ENCODE measurements around the gene SSRP1. TPM values are rescaled to one million over a fixed set of nuclear protein-coding genes. Genes with fewer than 3 reads are reported as not detected.

The SSRP1 gene
- total and polyA plus RNA-seq, 12 donors = 22.6 to 73.2 (median 35.4) TPM

DNA sequence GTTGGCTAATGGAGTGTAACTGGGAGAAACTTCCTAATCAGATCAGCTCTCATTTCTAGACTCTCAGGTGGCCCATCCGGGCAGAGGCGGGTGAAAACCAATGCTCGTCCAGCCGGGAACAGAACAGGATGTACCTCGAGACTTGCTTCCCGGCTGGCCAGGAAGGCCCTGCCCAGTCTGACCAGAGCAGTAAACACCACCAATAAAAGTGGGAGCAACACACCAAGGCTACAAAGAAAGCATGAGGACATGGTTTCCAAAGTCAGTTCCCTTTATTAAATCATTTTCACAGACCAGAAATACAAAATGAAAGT, 10.0 kb downstream of the SSRP1 start:
- Histone ChIP-seq H3K27ac (peak overlapping the region; percentile 86 to 96 (median 92)), H3K27me3 (no peaks in the 10 kb centered on the region), H3K4me3 (peak overlapping the region in 9 of 10 donors; percentile 65 to 80 (median 73)), H3K36me3 (peaks cover 4 to 50% (median 42%) of the 10 kb centered on the region in 9 donors), H3K9me3 (no peaks in the 10 kb centered on the region), H3K4me1 (peaks cover 6 to 56% (median 43%) of the 10 kb centered on the region in 9 donors)
- 9 to 11% methylated on average over 6 of the region's 6 CpGs for WGBS, 2 donors
- peak; percentile 52 for DNase-seq
- TF ChIP-seq, protein P1, sequence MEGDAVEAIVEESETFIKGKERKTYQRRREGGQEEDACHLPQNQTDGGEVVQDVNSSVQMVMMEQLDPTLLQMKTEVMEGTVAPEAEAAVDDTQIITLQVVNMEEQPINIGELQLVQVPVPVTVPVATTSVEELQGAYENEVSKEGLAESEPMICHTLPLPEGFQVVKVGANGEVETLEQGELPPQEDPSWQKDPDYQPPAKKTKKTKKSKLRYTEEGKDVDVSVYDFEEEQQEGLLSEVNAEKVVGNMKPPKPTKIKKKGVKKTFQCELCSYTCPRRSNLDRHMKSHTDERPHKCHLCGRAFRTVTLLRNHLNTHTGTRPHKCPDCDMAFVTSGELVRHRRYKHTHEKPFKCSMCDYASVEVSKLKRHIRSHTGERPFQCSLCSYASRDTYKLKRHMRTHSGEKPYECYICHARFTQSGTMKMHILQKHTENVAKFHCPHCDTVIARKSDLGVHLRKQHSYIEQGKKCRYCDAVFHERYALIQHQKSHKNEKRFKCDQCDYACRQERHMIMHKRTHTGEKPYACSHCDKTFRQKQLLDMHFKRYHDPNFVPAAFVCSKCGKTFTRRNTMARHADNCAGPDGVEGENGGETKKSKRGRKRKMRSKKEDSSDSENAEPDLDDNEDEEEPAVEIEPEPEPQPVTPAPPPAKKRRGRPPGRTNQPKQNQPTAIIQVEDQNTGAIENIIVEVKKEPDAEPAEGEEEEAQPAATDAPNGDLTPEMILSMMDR (IDR thresholded peaks at IDR 0.05) = no peak
- intact Hi-C loops (cut with DNase I) = no loop called here
- ATAC-seq = peak in 7 of 8 donors; percentile 3 to 61 (median 38)

DNA sequence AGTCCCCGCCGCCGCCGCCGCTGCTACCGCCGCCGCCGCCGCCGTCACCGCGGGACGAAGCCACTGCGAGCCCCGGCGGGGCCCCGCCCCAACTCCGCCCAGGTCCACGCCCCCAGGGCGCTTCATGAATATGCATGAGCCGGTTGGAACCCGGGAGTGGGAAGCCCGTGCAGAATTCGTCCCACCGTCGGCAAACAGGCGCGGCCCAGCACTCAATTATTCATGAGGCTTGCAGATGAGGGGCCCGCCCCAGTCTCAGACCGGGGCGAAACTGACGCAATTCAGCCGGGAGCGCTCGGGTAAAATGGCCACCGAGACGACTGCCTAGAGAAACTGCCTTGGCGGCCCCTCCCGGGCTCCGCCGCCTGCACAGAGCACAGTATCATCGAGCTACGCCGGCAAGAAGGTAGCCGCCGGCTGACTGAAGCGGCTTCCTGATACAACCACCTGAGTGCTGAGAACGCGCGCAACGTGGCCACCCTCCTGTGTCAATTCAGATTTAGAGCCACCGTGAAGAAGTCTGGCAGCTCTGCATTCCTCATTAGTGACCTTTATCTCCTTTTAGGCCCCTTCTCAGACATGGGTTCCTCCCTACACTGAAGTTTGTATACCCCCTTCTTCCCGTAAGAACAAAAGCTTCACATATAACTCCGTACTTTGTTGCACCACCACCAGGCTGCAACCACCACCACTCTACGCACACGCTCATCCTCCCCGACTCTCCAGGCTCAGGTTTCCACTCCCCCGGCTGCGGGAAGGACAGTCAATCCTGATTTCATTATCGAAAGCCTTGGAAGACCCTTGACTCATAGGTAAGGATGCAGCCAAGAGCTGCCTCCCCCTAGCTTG, 10.6 kb downstream of the SSRP1 start, which contains the start of gene TNKS1BP1:
TSS of gene TNKS1BP1 (minus strand) at position 67 of the 849 bp plus-strand sequence. CDS start 3,067 bp downstream, outside the sequence.
- intact Hi-C loops (cut with DNase I) = loop anchor here in 1 of 10 donors (5.0 kb wide), 1 partner anchor 48 kb away; no protein-coding TSS in a partner anchor
- Histone ChIP-seq H3K27ac (peak within 1 kb of the TSS; percentile 86 to 96 (median 92)), H3K4me3 (peak within 1 kb of the TSS; percentile 65 to 80 (median 71)), H3K27me3 (no peaks in the 10 kb centered on the region), H3K36me3 (peaks cover 4 to 50% (median 39%) of the 10 kb centered on the region in 9 donors), H3K9me3 (no peaks in the 10 kb centered on the region), H3K4me1 (peaks cover 8 to 62% (median 49%) of the 10 kb centered on the region in 9 donors)
- WGBS, 2 donors = 1% methylated on average over 61 of the region's 61 CpGs
- TF ChIP-seq, protein P1 (IDR thresholded peaks at IDR 0.05) = no peak
- DNase-seq = peak; percentile 96 to 98
- peak; percentile 85 to 92 (median 88) for ATAC-seq

DNA sequence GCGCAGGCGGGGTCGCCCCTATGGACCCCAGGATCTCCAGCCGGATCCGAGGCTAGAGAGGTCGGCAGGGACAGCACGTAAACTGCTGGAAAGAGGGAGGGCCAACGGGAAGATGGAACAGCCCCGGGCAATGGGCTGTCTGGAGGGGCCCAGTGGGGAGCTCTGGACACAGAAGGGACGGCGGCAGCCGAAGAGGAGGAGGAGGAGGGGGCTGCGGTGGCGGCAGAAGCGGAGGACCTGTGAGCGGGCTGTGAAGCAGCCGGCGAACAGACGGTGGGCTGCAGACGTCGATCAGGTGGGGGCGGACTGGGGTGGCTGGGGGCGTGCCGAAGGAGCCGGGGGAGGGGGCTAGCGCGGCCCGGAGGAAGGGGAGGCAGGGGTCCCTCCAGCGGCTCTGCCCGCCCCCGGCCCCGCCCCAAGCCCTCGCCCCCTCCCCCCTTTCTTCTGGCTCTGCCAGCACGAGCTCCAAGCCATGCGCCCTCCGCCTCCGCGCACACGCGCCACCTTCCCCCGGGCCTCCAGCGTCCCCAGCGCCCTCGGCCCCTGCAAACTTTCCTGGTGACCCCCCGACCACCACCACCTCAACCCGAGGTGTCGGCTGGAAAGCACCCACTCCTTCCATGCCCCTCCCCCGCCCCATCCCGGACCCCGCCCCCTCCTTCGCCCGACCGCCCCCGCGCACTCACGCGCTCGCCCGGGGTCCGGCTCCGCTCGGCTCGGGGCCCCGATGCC, 11.4 kb downstream of the SSRP1 start:
- Histone ChIP-seq H3K27me3 (no peaks in the 10 kb centered on the region), H3K36me3 (peaks cover 0 to 50% (median 33%) of the 10 kb centered on the region in 9 donors), H3K4me3 (peak overlapping the region; percentile 65 to 80 (median 71)), H3K9me3 (no peaks in the 10 kb centered on the region), H3K4me1 (peaks cover 9 to 70% (median 53%) of the 10 kb centered on the region in 9 donors), H3K27ac (peak overlapping the region; percentile 86 to 96 (median 92))
- WGBS, 2 donors = 2% methylated on average over 38 to 58 of the region's 64 CpGs
- TF ChIP-seq, protein P1 (IDR thresholded peaks at IDR 0.05) = no peak
- ATAC-seq (peak in 4 of 8 donors; percentile 0 to 12 (median 2)), DNase-seq (peak; percentile 45 to 54)
- intact Hi-C loops (cut with DNase I) = loop anchor here in 1 of 10 donors (5.0 kb wide), 1 partner anchor 47 kb away; no protein-coding TSS in a partner anchor

DNA sequence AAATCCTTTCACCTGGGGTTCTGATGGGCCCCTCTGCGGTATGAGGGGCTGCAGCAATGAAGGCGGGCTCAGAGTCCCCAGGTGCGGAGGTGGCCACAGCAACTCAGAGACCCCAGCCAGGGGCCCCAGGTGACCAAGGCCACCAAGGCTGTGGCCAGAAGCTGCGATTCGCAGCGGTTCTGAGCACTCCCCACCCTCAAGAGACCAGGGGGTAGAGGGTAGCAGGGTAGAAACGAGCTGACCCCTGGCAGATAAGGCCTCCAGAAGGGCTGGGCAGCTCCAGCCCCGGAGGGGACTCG, 11.9 kb downstream of the SSRP1 start:
- ATAC-seq = no peak
- intact Hi-C loops (cut with DNase I) = loop anchor here in 1 of 10 donors (5.0 kb wide), 1 partner anchor 47 kb away; no protein-coding TSS in a partner anchor
- TF ChIP-seq, protein P1 (IDR thresholded peaks at IDR 0.05) = no peak
- H3K27ac ChIP-seq = peak overlapping the region; percentile 86 to 96 (median 92)
- peak overlapping the region; percentile 65 to 80 (median 71) for H3K4me3 ChIP-seq
- no peaks in the 10 kb centered on the region for H3K27me3 ChIP-seq
- no peak for DNase-seq
- peaks cover 9 to 73% (median 55%) of the 10 kb centered on the region in 9 donors for H3K4me1 ChIP-seq
- H3K36me3 ChIP-seq = peaks cover 0 to 50% (median 31%) of the 10 kb centered on the region in 9 donors
- no peaks in the 10 kb centered on the region for H3K9me3 ChIP-seq
- WGBS, 2 donors = 28% methylated on average over 9 of the region's 9 CpGs
